HG02884 (cell line): ENCODE measurements around the gene BCL2L13.
"Not testable (repeated sequence)": the region's sequence is repeated elsewhere in the genome, so short reads cannot be mapped to it uniquely, and the experiment has no call there.

Experiments
- ATAC-seq: cut with Tn5 transposase; IDR thresholded peaks from one replicate; pipeline ENCODE4 v1.9.1; 2021; ENCODE audit warnings: mild to moderate bottlenecking, moderate library complexity; ENCODE audit not compliant: unreplicated experiment

The BCL2L13 gene

GRCh38 chr22:17753401-17753989, 114.9 kb downstream of the BCL2L13 start:
- no peak for ATAC-seq

DNA sequence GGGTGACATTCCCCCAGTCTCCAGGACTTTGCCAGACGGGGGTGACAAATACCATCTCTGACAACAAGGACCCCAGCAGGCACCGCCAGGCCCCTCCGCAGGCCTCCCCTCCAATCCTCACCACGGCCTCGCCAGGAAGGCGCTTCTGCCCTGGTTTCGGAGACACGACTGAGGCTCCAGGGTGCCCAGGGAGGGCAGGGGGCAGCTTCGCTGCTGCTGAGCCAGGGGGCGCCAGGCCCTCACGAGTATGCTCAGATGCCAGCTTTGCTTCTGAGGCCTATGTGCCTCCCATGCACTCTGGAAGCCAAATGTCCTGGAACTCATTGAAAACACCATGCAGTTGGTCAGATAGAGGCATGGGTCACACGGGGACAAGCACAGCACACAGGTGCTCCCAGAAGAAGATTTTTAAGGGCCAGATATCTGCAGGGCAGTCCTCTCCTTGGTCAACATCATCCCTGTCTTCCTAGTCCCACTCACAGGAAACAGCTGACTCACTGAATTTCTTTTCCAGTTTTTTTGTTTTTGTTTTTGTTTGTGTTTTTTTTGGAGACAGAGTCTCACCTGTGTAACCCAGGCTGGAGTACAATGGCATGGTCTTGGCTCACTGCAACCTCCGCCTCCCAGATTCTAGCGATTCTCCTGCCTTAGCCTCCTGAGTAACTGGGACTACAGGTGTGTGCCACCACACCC, 115.8 kb downstream of the BCL2L13 start:
- no peak for ATAC-seq

DNA sequence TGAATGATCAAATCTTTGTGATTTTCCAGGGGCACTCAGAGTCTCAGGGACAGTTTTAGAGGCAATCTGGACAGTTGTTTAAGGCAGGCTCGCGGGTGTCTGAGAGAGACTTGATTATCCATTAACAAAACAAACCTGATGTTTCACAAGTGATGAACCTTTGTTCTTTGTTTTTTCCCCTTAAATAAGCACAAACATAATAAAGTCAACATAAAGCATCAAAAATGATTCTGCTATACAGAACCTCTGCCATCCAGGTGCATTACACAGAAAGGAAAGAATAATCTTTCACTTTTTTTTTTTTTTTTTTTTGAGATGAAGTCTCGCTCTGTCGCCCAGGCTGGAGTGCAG, 122.6 kb downstream of the BCL2L13 start:
- no peak for ATAC-seq

- ATAC-seq, result not testable (repeated sequence)
Observed at GRCh38 chr22:17763442-17763841, 124.9 kb downstream of the BCL2L13 start.

GRCh38 chr22:17764036-17764435, 125.5 kb downstream of the BCL2L13 start:
- no peak for ATAC-seq

DNA sequence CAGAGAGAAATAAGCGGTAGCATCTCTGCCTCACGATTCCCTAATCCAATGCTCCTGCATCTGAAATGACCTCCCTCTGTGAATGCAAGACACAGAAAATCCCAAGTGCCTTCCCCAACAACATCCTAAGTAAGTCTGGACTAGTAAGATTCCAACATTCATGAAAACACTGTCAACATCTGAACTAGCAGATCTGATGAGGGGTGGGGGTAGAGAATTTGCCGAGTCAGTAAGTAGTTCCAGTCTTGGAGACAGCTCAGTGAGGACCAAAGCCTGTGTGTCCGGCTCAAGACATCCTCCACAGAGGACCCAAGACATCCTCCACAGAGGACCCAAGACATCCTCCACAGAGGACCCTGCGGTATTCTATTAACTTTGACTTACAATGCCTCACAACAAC, 126.3 kb downstream of the BCL2L13 start:
- not testable (repeated sequence) for ATAC-seq

GRCh38 chr22:17767233-17768065, 128.9 kb downstream of the BCL2L13 start:
- ATAC-seq, result peak; percentile 76

GRCh38 chr22:17769013-17769715, 130.6 kb downstream of the BCL2L13 start:
- ATAC-seq, result no peak

DNA sequence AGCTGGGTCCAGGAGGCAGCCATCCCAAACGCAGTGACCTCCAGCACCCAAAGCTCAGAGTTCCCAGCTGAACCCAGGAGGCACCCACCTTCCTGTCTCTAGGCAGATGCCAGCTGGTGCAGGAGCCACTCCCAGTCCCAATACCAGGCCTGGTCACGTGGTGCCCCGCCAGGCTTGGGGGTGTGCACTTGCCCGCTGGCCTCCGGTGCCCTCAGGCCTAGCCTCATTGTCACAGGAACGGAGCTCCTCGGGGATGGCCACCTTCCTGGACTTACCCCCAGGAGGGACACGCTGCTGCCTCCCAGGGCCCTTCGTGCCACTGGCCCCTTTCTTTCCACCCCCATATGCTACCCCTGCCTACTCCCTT, 131.1 kb downstream of the BCL2L13 start:
- ATAC-seq, result no peak

GRCh38 chr22:17770180-17771077, 131.9 kb downstream of the BCL2L13 start:
- no peak for ATAC-seq

- ATAC-seq, result no peak
Observed at GRCh38 chr22:17772249-17772957, 133.8 kb downstream of the BCL2L13 start.

- ATAC-seq, result no peak
Observed at GRCh38 chr22:17772958-17773605, 134.5 kb downstream of the BCL2L13 start.

DNA sequence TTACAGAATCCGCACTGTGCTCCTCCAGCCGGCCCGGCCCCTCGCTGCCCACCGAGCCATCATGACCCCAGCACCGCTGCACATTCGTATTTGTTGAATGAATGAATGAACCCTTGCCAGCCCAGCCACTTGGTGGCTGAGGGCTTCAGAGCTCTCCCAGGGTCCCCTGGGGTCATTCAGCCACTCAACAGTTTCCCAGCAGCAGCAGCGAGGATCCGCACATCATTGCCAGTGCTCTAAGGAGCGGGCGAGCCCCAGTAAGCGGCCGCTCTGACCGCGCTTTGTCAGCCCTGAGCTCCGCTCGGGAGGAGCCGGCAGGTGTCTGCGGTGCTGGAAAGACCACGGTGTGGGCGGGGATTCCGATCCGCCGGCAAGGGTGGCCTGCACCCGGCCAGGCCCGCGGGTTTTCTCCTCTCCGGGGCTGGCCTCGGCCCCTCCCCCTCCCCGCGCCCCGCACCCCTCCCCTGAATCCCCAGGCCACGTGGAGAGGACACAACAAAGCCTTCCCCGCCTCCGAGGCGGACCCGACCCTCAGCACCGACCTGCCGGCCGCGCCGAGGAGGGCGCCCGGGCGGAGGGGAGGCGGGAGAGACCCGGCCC, 135.1 kb downstream of the BCL2L13 start:
- ATAC-seq, result peak; percentile 36

- peak; percentile 28 for ATAC-seq
Observed at GRCh38 chr22:17774206-17774925, 135.8 kb downstream of the BCL2L13 start, which contains the start of gene BID. Gene BID, minus strand, starts transcription at chr22:17774469. Its CDS starts 24,353 bp downstream, at chr22:17750116.

DNA sequence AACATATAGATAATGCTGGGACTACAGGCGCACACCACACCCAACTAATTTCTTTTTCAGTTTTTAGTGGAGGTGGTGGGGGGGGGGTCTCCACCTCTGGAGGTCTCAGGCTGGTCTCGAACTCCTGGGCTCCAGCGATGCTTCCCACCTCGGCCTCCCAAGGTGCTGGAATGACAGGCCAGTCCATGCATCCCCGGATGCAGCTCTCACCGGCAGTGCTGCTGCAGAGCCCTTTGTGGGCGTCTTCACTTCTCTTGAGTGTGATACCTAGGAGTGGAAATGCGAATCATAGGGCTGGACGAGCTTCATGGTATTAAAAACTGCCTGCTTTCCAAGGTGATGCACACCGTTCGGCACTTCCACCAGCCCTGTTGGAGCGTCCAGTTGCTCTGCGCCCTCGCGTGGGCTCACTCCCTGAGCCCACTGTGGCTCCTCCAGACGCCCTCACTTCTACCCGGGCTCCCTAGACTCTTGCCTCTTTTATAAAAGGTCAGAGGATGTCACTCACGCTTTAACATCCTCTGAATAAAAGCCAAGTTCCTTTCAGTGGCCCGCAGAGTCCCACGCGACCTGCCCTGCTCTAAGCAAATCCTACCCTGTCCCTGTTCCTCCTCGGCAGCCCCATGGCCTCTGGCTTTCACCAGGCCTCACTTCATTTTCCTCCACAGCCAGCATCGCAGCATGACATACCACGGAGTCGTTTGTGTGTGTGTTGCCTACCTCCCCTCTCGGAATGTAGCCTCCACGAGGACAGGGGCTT, 136.5 kb downstream of the BCL2L13 start:
- ATAC-seq, result no peak

- no peak for ATAC-seq
Observed at GRCh38 chr22:17775781-17776465, 137.4 kb downstream of the BCL2L13 start.
